Measurements from ENCODE around the gene NDRG4. TPM values are rescaled to one million over a fixed set of nuclear protein-coding genes. Genes with fewer than 3 reads are reported as not detected.

Gene NDRG4
- total and polyA plus RNA-seq, 2 experiments from 2014 or later = 16.3 to 32.1 TPM

DNA sequence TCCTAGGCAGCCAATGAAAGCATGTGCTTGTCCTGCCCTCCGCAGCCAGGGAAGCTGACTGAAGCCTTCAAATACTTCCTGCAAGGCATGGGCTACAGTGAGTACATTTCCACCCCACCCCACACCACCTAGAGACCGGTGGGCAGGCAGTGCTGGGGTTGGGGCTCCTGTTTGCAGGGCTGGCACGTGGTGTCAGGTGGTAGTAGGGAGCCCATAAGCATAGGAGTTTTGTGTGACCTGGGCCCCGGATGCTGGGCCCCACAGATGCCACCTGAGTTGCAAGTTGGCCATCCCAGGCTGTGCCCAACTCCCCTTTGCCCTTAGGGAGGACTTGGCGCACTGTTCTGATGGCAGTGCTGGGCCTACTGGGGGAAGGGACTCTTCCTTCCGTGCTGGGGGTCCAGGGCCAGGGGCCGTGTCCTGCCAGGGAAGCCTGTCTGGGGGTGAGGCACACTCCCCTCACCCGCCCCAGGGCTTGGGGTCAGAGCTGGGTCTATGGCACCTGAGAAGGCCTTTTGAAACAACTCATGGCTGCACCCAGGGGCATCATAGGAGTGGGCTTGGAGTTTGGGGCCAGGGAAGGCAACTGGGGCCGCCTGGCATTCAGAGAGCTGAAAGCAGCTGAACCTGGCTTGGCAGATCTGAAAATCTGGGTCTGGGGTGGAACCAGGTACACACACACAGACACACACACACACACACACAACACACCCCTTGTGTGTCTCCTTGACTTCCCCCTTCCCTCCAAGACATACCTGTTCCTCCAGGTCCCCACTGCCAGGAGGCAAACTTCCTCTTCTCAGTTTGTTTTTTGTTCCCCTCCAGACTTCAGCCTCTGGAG is 9.5 kb downstream of the NDRG4 start:
- Mint-ChIP-seq H3K36me3 (ENCODE audit: low read depth) (peaks cover 13% of the 10 kb centered on the region; the same call in 1 of the 3 replicates), H3K4me3 (no peak overlapping the region), H3K27me3 (ENCODE audit: insufficient read depth, low read depth, poor library complexity) (peaks cover 24% of the 10 kb centered on the region), H3K9me3 (no peaks in the 10 kb centered on the region; the same call in 2 of the 3 replicates), H3K27ac (0 out of 2 replicates have a peak overlapping the region, but pooled peaks have one; percentile 30), H3K4me1 (peaks cover 37% of the 10 kb centered on the region)
- Histone ChIP-seq H3K27ac (ENCODE audit: low read depth) (no peak overlapping the region), H3K4me1 (ENCODE audit: insufficient read depth) (peaks cover 9% of the 10 kb centered on the region; the same call in 1 of the 2 replicates), H3K79me2 (replicated peaks; ENCODE audit: insufficient read depth) (peaks cover 13% of the 10 kb centered on the region), H3K27me3 (ENCODE audit: insufficient read depth) (no peaks in the 10 kb centered on the region), H3K36me3 (ENCODE audit: insufficient read depth) (no peaks in the 10 kb centered on the region), H3K4me2 (no peak overlapping the region), H3K4me3 (no peak overlapping the region), H3K9me2 (ENCODE audit: insufficient read depth) (no peaks in the 10 kb centered on the region), H2AFZ (no peak overlapping the region), H4K20me1 (replicated peaks; ENCODE audit: insufficient read depth) (peaks cover 3% of the 10 kb centered on the region; the same call in 1 of the 2 replicates), H3F3A (replicated peaks; ENCODE audit: low read depth) (0 out of 2 replicates have a peak, but pooled peaks cover 4% of the 10 kb centered on the region)
- TF ChIP-seq, protein P1, sequence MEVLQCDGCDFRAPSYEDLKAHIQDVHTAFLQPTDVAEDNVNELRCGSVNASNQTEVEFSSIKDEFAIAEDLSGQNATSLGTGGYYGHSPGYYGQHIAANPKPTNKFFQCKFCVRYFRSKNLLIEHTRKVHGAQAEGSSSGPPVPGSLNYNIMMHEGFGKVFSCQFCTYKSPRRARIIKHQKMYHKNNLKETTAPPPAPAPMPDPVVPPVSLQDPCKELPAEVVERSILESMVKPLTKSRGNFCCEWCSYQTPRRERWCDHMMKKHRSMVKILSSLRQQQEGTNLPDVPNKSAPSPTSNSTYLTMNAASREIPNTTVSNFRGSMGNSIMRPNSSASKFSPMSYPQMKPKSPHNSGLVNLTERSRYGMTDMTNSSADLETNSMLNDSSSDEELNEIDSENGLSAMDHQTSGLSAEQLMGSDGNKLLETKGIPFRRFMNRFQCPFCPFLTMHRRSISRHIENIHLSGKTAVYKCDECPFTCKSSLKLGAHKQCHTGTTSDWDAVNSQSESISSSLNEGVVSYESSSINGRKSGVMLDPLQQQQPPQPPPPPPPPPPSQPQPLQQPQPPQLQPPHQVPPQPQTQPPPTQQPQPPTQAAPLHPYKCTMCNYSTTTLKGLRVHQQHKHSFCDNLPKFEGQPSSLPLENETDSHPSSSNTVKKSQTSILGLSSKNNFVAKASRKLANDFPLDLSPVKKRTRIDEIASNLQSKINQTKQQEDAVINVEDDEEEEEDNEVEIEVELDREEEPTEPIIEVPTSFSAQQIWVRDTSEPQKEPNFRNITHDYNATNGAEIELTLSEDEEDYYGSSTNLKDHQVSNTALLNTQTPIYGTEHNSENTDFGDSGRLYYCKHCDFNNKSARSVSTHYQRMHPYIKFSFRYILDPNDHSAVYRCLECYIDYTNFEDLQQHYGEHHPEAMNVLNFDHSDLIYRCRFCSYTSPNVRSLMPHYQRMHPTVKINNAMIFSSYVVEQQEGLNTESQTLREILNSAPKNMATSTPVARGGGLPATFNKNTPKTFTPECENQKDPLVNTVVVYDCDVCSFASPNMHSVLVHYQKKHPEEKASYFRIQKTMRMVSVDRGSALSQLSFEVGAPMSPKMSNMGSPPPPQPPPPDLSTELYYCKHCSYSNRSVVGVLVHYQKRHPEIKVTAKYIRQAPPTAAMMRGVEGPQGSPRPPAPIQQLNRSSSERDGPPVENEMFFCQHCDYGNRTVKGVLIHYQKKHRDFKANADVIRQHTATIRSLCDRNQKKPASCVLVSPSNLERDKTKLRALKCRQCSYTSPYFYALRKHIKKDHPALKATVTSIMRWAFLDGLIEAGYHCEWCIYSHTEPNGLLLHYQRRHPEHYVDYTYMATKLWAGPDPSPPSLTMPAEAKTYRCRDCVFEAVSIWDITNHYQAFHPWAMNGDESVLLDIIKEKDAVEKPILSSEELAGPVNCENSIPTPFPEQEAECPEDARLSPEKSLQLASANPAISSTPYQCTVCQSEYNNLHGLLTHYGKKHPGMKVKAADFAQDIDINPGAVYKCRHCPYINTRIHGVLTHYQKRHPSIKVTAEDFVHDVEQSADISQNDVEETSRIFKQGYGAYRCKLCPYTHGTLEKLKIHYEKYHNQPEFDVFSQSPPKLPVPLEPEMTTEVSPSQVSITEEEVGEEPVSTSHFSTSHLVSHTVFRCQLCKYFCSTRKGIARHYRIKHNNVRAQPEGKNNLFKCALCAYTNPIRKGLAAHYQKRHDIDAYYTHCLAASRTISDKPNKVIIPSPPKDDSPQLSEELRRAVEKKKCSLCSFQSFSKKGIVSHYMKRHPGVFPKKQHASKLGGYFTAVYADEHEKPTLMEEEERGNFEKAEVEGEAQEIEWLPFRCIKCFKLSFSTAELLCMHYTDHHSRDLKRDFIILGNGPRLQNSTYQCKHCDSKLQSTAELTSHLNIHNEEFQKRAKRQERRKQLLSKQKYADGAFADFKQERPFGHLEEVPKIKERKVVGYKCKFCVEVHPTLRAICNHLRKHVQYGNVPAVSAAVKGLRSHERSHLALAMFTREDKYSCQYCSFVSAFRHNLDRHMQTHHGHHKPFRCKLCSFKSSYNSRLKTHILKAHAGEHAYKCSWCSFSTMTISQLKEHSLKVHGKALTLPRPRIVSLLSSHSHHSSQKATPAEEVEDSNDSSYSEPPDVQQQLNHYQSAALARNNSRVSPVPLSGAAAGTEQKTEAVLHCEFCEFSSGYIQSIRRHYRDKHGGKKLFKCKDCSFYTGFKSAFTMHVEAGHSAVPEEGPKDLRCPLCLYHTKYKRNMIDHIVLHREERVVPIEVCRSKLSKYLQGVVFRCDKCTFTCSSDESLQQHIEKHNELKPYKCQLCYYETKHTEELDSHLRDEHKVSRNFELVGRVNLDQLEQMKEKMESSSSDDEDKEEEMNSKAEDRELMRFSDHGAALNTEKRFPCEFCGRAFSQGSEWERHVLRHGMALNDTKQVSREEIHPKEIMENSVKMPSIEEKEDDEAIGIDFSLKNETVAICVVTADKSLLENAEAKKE (CRISPR knock-in tag; IDR thresholded peaks at IDR 0.05) = no peak
- no peak for TF ChIP-seq EZH2 (IDR thresholded peaks at IDR 0.05; ENCODE audit: low read depth, unreplicated experiment)
- TF ChIP-seq POLR2AphosphoS5 (IDR thresholded peaks at IDR 0.05; ENCODE audit: low read depth) = 0 out of 2 replicates have a peak, but pooled peaks have one; percentile 6
- TF ChIP-seq EZH2phosphoT487 (IDR thresholded peaks at IDR 0.05; ENCODE audit: unreplicated experiment) = no peak
- no peak for ATAC-seq
- no peak for DNase-seq (ENCODE audit: low spot score)
